ENCODE data around the gene ZNF827.

- no peak for TF ChIP-seq CTCF (IDR thresholded peaks at IDR 0.05; ENCODE audit: low read depth, low read length, poor library complexity, severe bottlenecking)
- no peak for TF ChIP-seq EZH2phosphoT487 (IDR thresholded peaks at IDR 0.05; ENCODE audit: borderline replicate concordance, low read length)
Measured at GRCh38 chr4:145784036-145784435, 154.6 kb downstream of the ZNF827 start.
